Forelimb muscle (tissue), 1 donor: Measurements from ENCODE around the gene H2AZ1. TPM values are rescaled to one million over a fixed set of nuclear protein-coding genes. Genes with fewer than 3 reads are reported as not detected.
A peak's percentile ranks its signal among the peaks of the same experiment; 100 is the strongest.
"Not testable (repeated sequence)": the region's sequence is repeated elsewhere in the genome, so short reads cannot be mapped to it uniquely, and the experiment has no call there.

Source experiments
- DNase-seq: peaks from one replicate; pipeline ENCODE4 v3.0.0-alpha.2; 2013; ENCODE audit warnings: low read depth
- polyA plus RNA-seq: library from polyadenylated mRNA; unstranded; fragments of 120-200 nt; gene quantifications from one replicate; pipeline ENCODE4 v1.2.1, GENCODE V29; 2013; ENCODE audit not compliant: insufficient read length

Gene H2AZ1
- polyA plus RNA-seq: 156 TPM

- peak; percentile 96 for DNase-seq
Observed at GRCh38 chr4:99949999-99950912, at the start of gene H2AZ1. Gene H2AZ1 (minus strand): TSS chr4:99950275. CDS start chr4:99950170, 105 bp downstream.

- DNase-seq: no peak
Observed at GRCh38 chr4:99998062-99998867, 48.2 kb upstream of the H2AZ1 start.

GRCh38 chr4:99991741-99992140 is 41.7 kb upstream of the H2AZ1 start:
- DNase-seq: no peak

GRCh38 chr4:99987681-99988080 is 37.6 kb upstream of the H2AZ1 start:
- DNase-seq: no peak

- no peak for DNase-seq
Observed at GRCh38 chr4:99986792-99987191, 36.7 kb upstream of the H2AZ1 start.

GRCh38 chr4:99983289-99983943 is 33.3 kb upstream of the H2AZ1 start:
- DNase-seq: no peak

GRCh38 chr4:99979872-99980271 is 29.8 kb upstream of the H2AZ1 start:
- no peak for DNase-seq

- no peak for DNase-seq
Observed at GRCh38 chr4:99971453-99972111, 21.5 kb upstream of the H2AZ1 start.

GRCh38 chr4:99968330-99968729 is 18.3 kb upstream of the H2AZ1 start:
- DNase-seq: no peak

- DNase-seq: no peak
Observed at GRCh38 chr4:99966692-99967091, 16.6 kb upstream of the H2AZ1 start.

GRCh38 chr4:99965674-99966350 is 15.7 kb upstream of the H2AZ1 start:
- no peak for DNase-seq

- no peak for DNase-seq
Observed at GRCh38 chr4:99965173-99965572, 15.1 kb upstream of the H2AZ1 start.

- DNase-seq: no peak
Observed at GRCh38 chr4:99961711-99962110, 11.6 kb upstream of the H2AZ1 start.

- DNase-seq: no peak
Observed at GRCh38 chr4:99960648-99961047, 10.6 kb upstream of the H2AZ1 start.

- not testable (repeated sequence) for DNase-seq
Observed at GRCh38 chr4:99958207-99958606, 8.1 kb upstream of the H2AZ1 start.

GRCh38 chr4:99950913-99951254 is 809 bp upstream of the H2AZ1 start:
- no peak for DNase-seq

- peak; percentile 86 for DNase-seq
Observed at GRCh38 chr4:99949034-99949998, 759 bp downstream of the H2AZ1 start.

- DNase-seq: no peak
Observed at GRCh38 chr4:99947608-99948007, 2.5 kb downstream of the H2AZ1 start.

GRCh38 chr4:99947190-99947578 is 2.9 kb downstream of the H2AZ1 start:
- no peak for DNase-seq
